ENCODE results near the gene RAET1L. TPM values are rescaled to one million over a fixed set of nuclear protein-coding genes. Genes with fewer than 3 reads are reported as not detected.

Gene RAET1L
- total RNA-seq, 1 experiment from 2014 or later, result not detected

DNA sequence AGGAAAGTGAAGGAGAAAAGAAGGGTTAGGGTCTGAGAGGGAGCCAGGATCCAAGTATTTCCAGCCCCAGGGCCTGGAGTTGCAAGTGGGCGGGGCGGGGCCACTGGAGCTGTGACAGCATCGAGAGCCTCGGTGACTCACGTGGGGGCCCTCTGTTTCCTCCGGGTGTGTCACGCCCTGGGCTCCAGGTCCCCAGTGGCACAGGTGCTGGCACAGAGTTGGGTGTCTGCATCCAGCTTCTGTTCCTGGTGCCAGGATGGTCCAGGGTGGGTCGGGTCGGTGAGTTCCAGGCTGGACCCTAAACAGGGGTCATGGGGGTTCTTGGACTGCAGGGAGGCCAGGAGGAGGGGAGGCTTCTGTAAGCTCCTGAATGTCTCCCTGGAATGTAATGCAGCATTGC, 16.7 kb downstream of the RAET1L start (continued):
- TF ChIP-seq, protein P1, sequence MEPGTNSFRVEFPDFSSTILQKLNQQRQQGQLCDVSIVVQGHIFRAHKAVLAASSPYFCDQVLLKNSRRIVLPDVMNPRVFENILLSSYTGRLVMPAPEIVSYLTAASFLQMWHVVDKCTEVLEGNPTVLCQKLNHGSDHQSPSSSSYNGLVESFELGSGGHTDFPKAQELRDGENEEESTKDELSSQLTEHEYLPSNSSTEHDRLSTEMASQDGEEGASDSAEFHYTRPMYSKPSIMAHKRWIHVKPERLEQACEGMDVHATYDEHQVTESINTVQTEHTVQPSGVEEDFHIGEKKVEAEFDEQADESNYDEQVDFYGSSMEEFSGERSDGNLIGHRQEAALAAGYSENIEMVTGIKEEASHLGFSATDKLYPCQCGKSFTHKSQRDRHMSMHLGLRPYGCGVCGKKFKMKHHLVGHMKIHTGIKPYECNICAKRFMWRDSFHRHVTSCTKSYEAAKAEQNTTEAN (CRISPR knock-in tag; IDR thresholded peaks at IDR 0.05), result no peak
- TF ChIP-seq, protein P2, sequence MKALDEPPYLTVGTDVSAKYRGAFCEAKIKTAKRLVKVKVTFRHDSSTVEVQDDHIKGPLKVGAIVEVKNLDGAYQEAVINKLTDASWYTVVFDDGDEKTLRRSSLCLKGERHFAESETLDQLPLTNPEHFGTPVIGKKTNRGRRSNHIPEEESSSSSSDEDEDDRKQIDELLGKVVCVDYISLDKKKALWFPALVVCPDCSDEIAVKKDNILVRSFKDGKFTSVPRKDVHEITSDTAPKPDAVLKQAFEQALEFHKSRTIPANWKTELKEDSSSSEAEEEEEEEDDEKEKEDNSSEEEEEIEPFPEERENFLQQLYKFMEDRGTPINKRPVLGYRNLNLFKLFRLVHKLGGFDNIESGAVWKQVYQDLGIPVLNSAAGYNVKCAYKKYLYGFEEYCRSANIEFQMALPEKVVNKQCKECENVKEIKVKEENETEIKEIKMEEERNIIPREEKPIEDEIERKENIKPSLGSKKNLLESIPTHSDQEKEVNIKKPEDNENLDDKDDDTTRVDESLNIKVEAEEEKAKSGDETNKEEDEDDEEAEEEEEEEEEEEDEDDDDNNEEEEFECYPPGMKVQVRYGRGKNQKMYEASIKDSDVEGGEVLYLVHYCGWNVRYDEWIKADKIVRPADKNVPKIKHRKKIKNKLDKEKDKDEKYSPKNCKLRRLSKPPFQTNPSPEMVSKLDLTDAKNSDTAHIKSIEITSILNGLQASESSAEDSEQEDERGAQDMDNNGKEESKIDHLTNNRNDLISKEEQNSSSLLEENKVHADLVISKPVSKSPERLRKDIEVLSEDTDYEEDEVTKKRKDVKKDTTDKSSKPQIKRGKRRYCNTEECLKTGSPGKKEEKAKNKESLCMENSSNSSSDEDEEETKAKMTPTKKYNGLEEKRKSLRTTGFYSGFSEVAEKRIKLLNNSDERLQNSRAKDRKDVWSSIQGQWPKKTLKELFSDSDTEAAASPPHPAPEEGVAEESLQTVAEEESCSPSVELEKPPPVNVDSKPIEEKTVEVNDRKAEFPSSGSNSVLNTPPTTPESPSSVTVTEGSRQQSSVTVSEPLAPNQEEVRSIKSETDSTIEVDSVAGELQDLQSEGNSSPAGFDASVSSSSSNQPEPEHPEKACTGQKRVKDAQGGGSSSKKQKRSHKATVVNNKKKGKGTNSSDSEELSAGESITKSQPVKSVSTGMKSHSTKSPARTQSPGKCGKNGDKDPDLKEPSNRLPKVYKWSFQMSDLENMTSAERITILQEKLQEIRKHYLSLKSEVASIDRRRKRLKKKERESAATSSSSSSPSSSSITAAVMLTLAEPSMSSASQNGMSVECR (CRISPR knock-in tag; IDR thresholded peaks at IDR 0.05; ENCODE audit: borderline replicate concordance), result no peak
- TF ChIP-seq ZNF396 (CRISPR knock-in tag; IDR thresholded peaks at IDR 0.05; ENCODE audit: borderline replicate concordance), result no peak
- TF ChIP-seq, protein P3, sequence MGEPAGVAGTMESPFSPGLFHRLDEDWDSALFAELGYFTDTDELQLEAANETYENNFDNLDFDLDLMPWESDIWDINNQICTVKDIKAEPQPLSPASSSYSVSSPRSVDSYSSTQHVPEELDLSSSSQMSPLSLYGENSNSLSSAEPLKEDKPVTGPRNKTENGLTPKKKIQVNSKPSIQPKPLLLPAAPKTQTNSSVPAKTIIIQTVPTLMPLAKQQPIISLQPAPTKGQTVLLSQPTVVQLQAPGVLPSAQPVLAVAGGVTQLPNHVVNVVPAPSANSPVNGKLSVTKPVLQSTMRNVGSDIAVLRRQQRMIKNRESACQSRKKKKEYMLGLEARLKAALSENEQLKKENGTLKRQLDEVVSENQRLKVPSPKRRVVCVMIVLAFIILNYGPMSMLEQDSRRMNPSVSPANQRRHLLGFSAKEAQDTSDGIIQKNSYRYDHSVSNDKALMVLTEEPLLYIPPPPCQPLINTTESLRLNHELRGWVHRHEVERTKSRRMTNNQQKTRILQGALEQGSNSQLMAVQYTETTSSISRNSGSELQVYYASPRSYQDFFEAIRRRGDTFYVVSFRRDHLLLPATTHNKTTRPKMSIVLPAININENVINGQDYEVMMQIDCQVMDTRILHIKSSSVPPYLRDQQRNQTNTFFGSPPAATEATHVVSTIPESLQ (CRISPR knock-in tag; IDR thresholded peaks at IDR 0.05), result no peak
- no peak for TF ChIP-seq CBFB (CRISPR knock-in tag; IDR thresholded peaks at IDR 0.05; ENCODE audit: low read depth)
- no peak for TF ChIP-seq ZNF423 (CRISPR knock-in tag; IDR thresholded peaks at IDR 0.05)
- TF ChIP-seq MXD4 (CRISPR knock-in tag; IDR thresholded peaks at IDR 0.05; ENCODE audit: borderline replicate concordance), result no peak
- no peak for TF ChIP-seq ZNF671 (CRISPR knock-in tag; IDR thresholded peaks at IDR 0.05)
- TF ChIP-seq RORB (CRISPR knock-in tag; IDR thresholded peaks at IDR 0.05), result no peak

DNA sequence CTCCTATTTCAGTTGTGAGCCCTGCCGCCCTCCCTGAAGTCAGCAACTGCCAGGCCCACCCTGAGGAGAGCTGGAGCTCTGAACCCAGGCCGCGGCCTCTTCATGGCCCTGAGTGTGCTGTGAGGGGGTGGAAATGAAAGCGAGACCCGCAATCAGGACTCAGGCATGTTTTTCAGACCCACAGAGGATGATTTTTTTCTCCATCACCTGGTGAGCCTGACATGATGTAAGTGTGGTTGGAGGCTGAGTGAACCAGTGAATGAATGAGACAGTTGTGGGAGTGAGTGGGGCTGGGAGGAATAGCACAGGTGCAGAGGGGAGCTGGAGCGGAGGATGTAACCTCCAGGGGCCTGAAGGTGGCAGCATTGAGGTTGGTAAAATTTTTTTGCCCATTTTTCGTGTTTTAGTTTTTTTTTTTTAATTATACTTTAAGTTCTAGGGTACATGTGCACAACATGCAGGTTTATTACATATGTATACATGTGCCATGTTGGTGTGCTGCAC, 18.3 kb downstream of the RAET1L start:
- H3K9me3 Mint-ChIP-seq, result no peaks in the 10 kb centered on the region
- H3K4me3 Mint-ChIP-seq, result no peak overlapping the region
- H3K36me3 Mint-ChIP-seq, result no peaks in the 10 kb centered on the region
- CTCF ChIA-PET, result interaction anchor here (1.0 to 1.7 kb wide), 13 partner anchors 10 to 388 kb away, joined by 3 to 18 read pairs (median 5); partner anchors contain the start of gene RAET1G
- no peak overlapping the region for H3K27ac Mint-ChIP-seq
- peak; percentile 10 for ATAC-seq
- no peak for TF ChIP-seq GABPB1 (CRISPR knock-in tag; IDR thresholded peaks at IDR 0.05)
- TF ChIP-seq, protein P4, sequence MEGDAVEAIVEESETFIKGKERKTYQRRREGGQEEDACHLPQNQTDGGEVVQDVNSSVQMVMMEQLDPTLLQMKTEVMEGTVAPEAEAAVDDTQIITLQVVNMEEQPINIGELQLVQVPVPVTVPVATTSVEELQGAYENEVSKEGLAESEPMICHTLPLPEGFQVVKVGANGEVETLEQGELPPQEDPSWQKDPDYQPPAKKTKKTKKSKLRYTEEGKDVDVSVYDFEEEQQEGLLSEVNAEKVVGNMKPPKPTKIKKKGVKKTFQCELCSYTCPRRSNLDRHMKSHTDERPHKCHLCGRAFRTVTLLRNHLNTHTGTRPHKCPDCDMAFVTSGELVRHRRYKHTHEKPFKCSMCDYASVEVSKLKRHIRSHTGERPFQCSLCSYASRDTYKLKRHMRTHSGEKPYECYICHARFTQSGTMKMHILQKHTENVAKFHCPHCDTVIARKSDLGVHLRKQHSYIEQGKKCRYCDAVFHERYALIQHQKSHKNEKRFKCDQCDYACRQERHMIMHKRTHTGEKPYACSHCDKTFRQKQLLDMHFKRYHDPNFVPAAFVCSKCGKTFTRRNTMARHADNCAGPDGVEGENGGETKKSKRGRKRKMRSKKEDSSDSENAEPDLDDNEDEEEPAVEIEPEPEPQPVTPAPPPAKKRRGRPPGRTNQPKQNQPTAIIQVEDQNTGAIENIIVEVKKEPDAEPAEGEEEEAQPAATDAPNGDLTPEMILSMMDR (IDR thresholded peaks at IDR 0.05), result peak; percentile 42; the same call in 1 of the 2 replicates
- H3K27me3 Mint-ChIP-seq (ENCODE audit: low read depth), result peaks cover 96% of the 10 kb centered on the region
- POLR2A ChIA-PET, result no interaction called here
- H3K4me1 Mint-ChIP-seq, result peaks cover 11% of the 10 kb centered on the region
- DNase-seq (ENCODE audit: low spot score), result no peak

DNA sequence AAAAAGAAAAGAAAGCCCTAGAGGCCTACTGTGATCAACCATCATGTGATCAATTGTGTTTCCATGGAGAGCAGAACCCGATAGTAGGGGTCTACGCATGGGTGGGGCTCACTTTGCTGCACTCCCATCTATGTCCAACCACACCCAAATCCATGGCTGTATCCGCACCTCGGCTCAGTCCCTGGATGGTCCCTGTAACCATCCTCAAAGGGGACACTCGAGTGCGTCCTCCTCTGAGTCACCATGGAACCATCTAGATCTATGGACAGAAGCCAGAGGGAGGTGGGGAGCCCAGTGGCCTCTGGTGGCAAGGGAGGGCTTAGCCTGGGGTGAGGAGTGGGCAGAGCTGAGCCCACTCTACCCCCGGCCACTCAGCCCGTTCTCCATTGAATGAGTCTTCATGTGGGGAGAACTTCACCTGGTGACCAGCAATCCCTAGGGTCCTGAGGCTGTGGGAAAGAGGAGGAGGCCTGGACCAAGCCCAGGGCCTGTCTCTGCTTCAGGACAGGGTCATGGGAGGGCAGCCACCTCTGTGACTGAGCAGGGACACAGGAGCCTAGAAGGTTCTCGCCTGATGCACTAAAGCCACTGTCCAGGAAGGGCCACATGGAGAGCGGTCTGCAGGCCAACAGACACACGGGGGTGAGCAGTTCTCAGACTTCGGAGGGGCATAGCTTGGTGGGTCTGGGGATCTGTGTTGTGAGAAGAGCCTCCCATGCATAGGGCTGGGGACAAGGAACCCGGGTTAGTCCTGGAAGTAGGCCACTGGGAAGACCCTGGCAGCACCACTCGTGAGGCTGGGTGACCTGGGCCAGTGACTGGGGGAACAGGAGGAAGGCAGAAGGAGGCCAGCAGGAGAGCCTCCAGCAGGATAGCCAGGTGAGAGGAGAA, 19.3 kb downstream of the RAET1L start:
- peaks cover 96% of the 10 kb centered on the region for H3K27me3 Mint-ChIP-seq (ENCODE audit: low read depth)
- H3K9me3 Mint-ChIP-seq, result no peaks in the 10 kb centered on the region
- H3K36me3 Mint-ChIP-seq, result no peaks in the 10 kb centered on the region
- POLR2A ChIA-PET, result no interaction called here
- DNase-seq (ENCODE audit: low spot score), result no peak
- H3K4me1 Mint-ChIP-seq, result peaks cover 11% of the 10 kb centered on the region
- ATAC-seq, result no peak
- H3K27ac Mint-ChIP-seq, result no peak overlapping the region
- CTCF ChIA-PET, result interaction anchor here (1.4 to 1.7 kb wide), 3 partner anchors 11 to 65 kb away, joined by 7 to 18 read pairs (median 10); no protein-coding TSS in a partner anchor
- peak overlapping the region; percentile 88 for H3K4me3 Mint-ChIP-seq
- TF ChIP-seq ZNF396 (CRISPR knock-in tag; IDR thresholded peaks at IDR 0.05; ENCODE audit: borderline replicate concordance) (no peak), TP53 (CRISPR knock-in tag; IDR thresholded peaks at IDR 0.05) (no peak), IRF2 (CRISPR knock-in tag; IDR thresholded peaks at IDR 0.05; ENCODE audit: borderline replicate concordance, low read depth) (no peak), HMGA2 (CRISPR knock-in tag; IDR thresholded peaks at IDR 0.05) (no peak), NR1H2 (CRISPR knock-in tag; IDR thresholded peaks at IDR 0.05) (no peak)
- TF ChIP-seq, protein P5, sequence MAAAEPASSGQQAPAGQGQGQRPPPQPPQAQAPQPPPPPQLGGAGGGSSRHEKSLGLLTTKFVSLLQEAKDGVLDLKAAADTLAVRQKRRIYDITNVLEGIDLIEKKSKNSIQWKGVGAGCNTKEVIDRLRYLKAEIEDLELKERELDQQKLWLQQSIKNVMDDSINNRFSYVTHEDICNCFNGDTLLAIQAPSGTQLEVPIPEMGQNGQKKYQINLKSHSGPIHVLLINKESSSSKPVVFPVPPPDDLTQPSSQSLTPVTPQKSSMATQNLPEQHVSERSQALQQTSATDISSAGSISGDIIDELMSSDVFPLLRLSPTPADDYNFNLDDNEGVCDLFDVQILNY (CRISPR knock-in tag; IDR thresholded peaks at IDR 0.05), result no peak
- TF ChIP-seq, protein P6, sequence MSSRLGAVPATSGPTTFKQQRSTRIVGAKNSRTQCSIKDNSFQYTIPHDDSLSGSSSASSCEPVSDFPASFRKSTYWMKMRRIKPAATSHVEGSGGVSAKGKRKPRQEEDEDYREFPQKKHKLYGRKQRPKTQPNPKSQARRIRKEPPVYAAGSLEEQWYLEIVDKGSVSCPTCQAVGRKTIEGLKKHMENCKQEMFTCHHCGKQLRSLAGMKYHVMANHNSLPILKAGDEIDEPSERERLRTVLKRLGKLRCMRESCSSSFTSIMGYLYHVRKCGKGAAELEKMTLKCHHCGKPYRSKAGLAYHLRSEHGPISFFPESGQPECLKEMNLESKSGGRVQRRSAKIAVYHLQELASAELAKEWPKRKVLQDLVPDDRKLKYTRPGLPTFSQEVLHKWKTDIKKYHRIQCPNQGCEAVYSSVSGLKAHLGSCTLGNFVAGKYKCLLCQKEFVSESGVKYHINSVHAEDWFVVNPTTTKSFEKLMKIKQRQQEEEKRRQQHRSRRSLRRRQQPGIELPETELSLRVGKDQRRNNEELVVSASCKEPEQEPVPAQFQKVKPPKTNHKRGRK (CRISPR knock-in tag; IDR thresholded peaks at IDR 0.05; ENCODE audit: borderline replicate concordance), result no peak

All from WTC11 (cell line).